Panc1 (cell line): ENCODE data around the gene NPIPA2. TPM values are rescaled to one million over a fixed set of nuclear protein-coding genes. Genes with fewer than 3 reads are reported as not detected.
"Not testable (repeated sequence)": the region's sequence is repeated elsewhere in the genome, so short reads cannot be mapped to it uniquely, and the experiment has no call there.

ENCODE experiments used
- ATAC-seq: fragments of 200-7000 bp; cut with Tn5 transposase; 2 replicates; pipeline ENCODE4 v1.9.1; 2020; ENCODE audit warnings: mild to moderate bottlenecking, moderate library complexity
- BruUV-seq: library from RNA; stranded (reverse); fragments of 400-500 nt; replicated peaks from 2 replicates; lab custom pipeline; 2021; lab: Mats Ljungman, UMichigan
- CTCF ChIA-PET: fragments of 300-600 bp; sonication (Branson Sonifier 250); formaldehyde crosslinking; loops from one replicate; lab custom pipeline; 2022; ENCODE audit warnings: antibody characterized with exemption; lab: Charles Lee
- POLR2A ChIA-PET: fragments of 300-600 bp; sonication (Branson Sonifier 250); formaldehyde crosslinking; loops from one replicate; lab custom pipeline; 2022; ENCODE audit warnings: antibody characterized with exemption; lab: Charles Lee
- DNase-seq: peaks from one replicate; pipeline ENCODE4 v3.0.0-alpha.2; 2010; ENCODE audit warnings: low read depth, low spot score
- H3K27ac ChIP-seq: 2 replicates; pipeline ENCODE4 v1.5.1; 2011; ENCODE audit warnings: mild to moderate bottlenecking, low read length, inconsistent platforms
- H3K27me3 ChIP-seq: fragments of 200-500 bp; sonication (Bioruptor generic); 2 replicates; pipeline ENCODE4 v1.6.0; 2014; ENCODE audit warnings: low read length, inconsistent platforms; ENCODE audit not compliant: control insufficient read depth, insufficient read depth
- H3K36me3 ChIP-seq: fragments of 200-500 bp; sonication (Bioruptor generic); 2 replicates; pipeline ENCODE4 v1.5.1; 2014; ENCODE audit warnings: inconsistent platforms, mild to moderate bottlenecking, low read length, moderate library complexity; ENCODE audit not compliant: control insufficient read depth, insufficient read depth
- H3K4me1 ChIP-seq: 2 replicates; pipeline ENCODE4 v1.5.1; 2011; ENCODE audit warnings: inconsistent platforms, mild to moderate bottlenecking, low read length, moderate library complexity; ENCODE audit not compliant: control insufficient read depth, insufficient read depth
- H3K4me3 ChIP-seq, 2 experiments: 2 replicates each; pipeline ENCODE4 v1.5.1; 2011 to 2012; ENCODE audit warnings: low read depth in 2 of 2, low read length in 2 of 2, mild to moderate bottlenecking in 2 of 2, inconsistent platforms in 1 of 2, moderate library complexity in 1 of 2
- H3K9me3 ChIP-seq: fragments of 200-500 bp; sonication (Bioruptor generic); 2 replicates; pipeline ENCODE4 v1.5.1; 2014; ENCODE audit warnings: low read depth, mild to moderate bottlenecking, inconsistent platforms, low read length, moderate library complexity; ENCODE audit not compliant: control insufficient read depth, insufficient read depth
- in situ Hi-C: cut with HindIII; loops from 2 replicates; pipeline ENCODE4 v1.10.0; 2016; ENCODE audit warnings: low sequenced_read_pairs, low pct_unique_long_range_greater_than_20kb
- intact Hi-C: fragments of 100-400 bp; cut with micrococcal nuclease; formaldehyde crosslinking; loops from one replicate; pipeline ENCODE4 v1.10.0; 2022; ENCODE audit not compliant: unreplicated experiment
- total RNA-seq: library from RNA; stranded (reverse); gene quantifications from one replicate; pipeline ENCODE4 v1.2.1, GENCODE V29; 2021; ENCODE audit not compliant: unreplicated experiment

The NPIPA2 gene
- total RNA-seq, 1 experiment from 2014 or later: 3.9 TPM

DNA sequence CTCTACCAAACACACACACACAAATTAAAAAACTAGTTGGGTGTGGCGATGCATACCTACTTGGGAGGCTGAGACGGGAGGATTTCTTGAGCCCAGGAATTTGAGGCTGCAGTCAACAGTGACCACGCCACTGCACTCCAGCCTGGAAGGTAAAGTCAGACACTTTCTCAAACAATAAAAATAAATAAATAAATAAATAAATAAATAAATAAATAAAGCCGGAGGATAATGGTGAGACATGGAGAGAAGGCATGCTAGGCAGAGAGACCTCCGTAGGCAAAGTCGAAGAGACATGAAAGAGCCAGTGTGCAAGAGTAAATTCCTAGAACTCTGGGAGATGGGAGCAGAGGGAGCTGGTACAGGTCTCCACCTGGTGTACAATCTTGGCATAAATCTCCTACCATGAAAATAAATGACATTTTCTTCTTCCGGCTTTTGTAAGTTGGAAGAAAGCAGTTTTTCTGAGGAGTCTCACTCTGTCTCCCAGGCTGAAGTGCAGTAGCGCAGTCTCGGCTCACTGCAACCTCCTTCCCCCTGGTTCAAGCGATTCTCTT, 1.4 kb upstream of the NPIPA2 start:
- intact Hi-C loops, H3K4me3 ChIP-seq, ATAC-seq, H3K36me3 ChIP-seq, H3K4me1 ChIP-seq, DNase-seq, H3K27me3 ChIP-seq, BruUV-seq, in situ Hi-C loops, H3K9me3 ChIP-seq, H3K27ac ChIP-seq, POLR2A ChIA-PET, CTCF ChIA-PET: not testable (repeated sequence)

DNA sequence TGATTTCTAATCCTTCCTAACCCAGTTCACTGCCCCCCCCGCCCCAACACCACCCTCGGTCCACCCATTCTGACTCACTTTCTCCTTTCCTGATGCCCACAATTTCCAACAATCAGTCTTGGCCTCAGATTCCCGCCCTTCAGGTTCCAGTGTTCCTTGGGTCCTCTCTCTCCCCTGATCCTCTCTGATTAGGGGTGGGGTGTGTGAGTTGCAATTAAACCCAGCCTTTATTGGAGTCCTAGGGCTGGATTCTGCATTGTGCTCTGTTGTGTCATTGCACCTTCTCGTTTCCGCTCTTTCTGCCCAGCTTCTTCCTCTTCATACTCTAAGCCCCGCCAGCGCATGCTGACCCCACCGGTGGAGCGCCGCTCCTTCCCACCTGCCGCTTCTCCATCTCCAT, 539 bp upstream of the NPIPA2 start:
- H3K27ac ChIP-seq, H3K27me3 ChIP-seq, H3K4me1 ChIP-seq, H3K36me3 ChIP-seq, in situ Hi-C loops, BruUV-seq, POLR2A ChIA-PET, intact Hi-C loops, H3K9me3 ChIP-seq, CTCF ChIA-PET, H3K4me3 ChIP-seq, DNase-seq: not testable (repeated sequence)
- ATAC-seq: peak; percentile 43

DNA sequence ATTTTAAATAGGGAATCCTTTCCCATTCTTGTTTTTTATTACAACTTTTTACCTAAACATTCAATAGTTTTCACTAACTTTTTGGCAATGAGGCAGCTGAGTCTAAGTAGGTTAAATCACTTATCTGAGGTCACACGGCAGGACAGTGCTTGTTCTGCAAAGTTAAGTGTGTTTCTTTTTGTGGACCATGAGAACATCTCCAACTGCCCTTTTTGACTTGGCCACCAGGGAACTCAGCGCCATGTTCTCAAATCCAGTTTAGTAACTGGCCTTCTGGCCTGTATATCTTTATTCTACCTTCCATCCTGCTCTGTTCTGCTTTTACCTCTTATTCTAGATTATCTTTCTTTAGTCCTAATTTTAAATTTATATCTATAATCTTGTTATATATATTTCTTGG, 31.3 kb downstream of the NPIPA2 start:
- DNase-seq, H3K4me3 ChIP-seq, CTCF ChIA-PET, H3K27ac ChIP-seq, POLR2A ChIA-PET, H3K27me3 ChIP-seq, H3K4me1 ChIP-seq, ATAC-seq, BruUV-seq, H3K9me3 ChIP-seq, H3K36me3 ChIP-seq, in situ Hi-C loops, intact Hi-C loops: not testable (repeated sequence)

DNA sequence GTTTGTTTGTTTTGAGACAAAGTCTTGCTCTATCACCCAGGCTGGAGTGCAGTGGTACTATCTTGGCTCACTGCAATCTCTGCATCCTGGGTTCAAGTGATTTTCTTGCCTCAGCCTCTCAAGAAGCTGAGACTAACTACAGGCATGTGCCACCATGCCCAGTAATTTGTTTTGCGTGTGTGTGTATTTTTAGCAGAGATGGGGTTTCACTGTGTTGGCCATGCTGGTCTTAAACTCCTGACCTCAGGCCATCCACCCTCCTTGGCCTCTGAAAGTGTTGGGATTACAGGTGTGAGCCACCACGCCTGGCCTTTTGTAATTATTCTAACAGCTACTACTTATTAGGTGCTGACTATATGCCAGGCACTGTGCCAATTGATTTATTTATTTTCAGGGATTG, 33.3 kb downstream of the NPIPA2 start:
- DNase-seq, H3K4me1 ChIP-seq, H3K36me3 ChIP-seq, CTCF ChIA-PET, H3K27me3 ChIP-seq, POLR2A ChIA-PET, intact Hi-C loops, BruUV-seq, ATAC-seq, in situ Hi-C loops, H3K4me3 ChIP-seq, H3K27ac ChIP-seq, H3K9me3 ChIP-seq: not testable (repeated sequence)

DNA sequence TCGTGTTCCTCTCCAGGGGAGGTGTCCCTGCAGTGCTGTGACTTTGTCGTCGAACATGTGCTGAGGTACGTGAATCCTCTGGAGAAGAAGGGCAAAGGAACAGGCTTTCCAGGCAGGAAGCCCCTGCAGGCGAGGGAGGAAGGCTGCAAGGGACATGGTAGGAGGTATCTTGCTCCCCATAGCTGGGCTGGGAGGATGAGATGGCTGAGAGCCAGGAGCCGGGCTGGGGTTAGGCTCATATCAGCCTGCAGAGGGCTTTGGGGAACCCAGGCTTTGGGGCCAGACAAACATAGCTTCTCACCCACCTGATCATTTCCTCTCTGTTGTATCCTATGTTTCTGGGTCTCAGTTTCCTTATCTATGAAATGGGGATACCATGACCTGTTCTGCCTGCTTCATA, 34.4 kb downstream of the NPIPA2 start:
- CTCF ChIA-PET, H3K27ac ChIP-seq, in situ Hi-C loops, H3K9me3 ChIP-seq, POLR2A ChIA-PET, DNase-seq, H3K4me1 ChIP-seq, intact Hi-C loops, H3K4me3 ChIP-seq, H3K36me3 ChIP-seq, H3K27me3 ChIP-seq, BruUV-seq: not testable (repeated sequence)
- peak; percentile 57; the same call in 1 of the 2 replicates for ATAC-seq

DNA sequence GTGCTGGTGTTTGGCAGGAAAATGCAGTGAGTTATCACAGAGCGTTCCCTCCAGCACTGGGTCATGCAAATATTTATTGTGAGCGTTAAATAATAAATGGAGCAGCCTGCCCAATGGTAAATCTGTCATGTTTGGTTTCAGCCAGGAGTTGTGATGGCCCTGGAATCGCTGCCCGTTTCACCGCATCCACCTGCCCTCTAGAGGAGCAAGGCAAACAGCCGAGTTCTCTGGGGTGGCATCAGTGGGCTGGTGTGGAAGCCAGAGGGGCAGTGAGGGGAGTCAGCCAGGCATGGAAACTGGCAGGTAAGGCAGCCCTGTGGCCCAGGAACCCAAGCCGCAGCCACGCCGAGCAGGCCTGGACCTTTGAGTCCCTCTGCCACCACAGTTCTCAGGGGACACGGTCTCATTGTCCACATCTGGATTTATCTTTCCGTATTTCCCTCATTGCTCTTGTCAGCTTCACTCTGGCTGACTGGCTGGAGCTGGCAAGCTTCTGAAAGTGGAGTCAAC, 37.1 kb downstream of the NPIPA2 start:
- POLR2A ChIA-PET, intact Hi-C loops, H3K27ac ChIP-seq, ATAC-seq, H3K9me3 ChIP-seq, H3K36me3 ChIP-seq, CTCF ChIA-PET, in situ Hi-C loops, H3K4me1 ChIP-seq, H3K4me3 ChIP-seq, DNase-seq, H3K27me3 ChIP-seq, BruUV-seq: not testable (repeated sequence)

DNA sequence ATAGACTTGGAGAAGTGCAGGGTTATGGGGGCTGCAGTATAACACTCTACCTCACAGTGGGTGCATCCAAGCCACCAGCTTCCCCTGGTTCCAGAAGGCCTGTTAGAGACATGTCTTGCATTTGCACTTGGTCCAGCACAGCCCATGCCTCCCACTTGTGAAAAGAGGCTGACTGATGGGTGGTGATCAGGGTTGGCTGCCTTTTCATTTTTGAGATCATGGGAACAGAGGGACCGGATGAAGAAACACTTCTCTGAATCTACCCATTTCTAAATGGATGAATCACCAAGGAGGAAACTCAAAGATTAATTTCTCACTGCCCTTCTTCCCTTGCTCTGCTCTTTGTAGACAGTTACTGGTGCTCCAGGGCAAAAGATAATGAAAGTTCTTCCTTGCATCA, 43.8 kb downstream of the NPIPA2 start:
- in situ Hi-C loops, DNase-seq, intact Hi-C loops, H3K4me1 ChIP-seq, H3K36me3 ChIP-seq, POLR2A ChIA-PET, H3K4me3 ChIP-seq, H3K9me3 ChIP-seq, BruUV-seq, H3K27ac ChIP-seq, H3K27me3 ChIP-seq, ATAC-seq, CTCF ChIA-PET: not testable (repeated sequence)
